Stomach smooth muscle (tissue), 2 donors: ENCODE measurements around the gene CACNG5.

Experiments used
- H3K27ac ChIP-seq: one replicate; pipeline ENCODE4 v1.7.0; 2013; ENCODE audit warnings: mild to moderate bottlenecking, low read length, inconsistent platforms
- H3K27me3 ChIP-seq, 2 donors: one replicate each; pipeline ENCODE4 v1.7.0; 2013; ENCODE audit warnings: low read length in 2 of 2; ENCODE audit not compliant: insufficient read depth in 2 of 2, control insufficient read depth in 1 of 2
- H3K36me3 ChIP-seq, 2 donors: one replicate each; pipeline ENCODE4 v1.7.0; 2013; ENCODE audit warnings: low read length in 2 of 2; ENCODE audit not compliant: control insufficient read depth in 2 of 2, insufficient read depth in 2 of 2
- H3K4me1 ChIP-seq: one replicate; pipeline ENCODE4 v1.7.0; 2013; ENCODE audit warnings: low read length; ENCODE audit not compliant: control insufficient read depth, insufficient read depth
- H3K4me3 ChIP-seq, 2 donors: one replicate each; pipeline ENCODE4 v1.7.0; 2013; ENCODE audit warnings: low read length in 2 of 2
- H3K9ac ChIP-seq, 2 donors: one replicate each; pipeline ENCODE4 v1.7.0; 2013; ENCODE audit warnings: low read length in 2 of 2, mild to moderate bottlenecking in 1 of 2
- H3K9me3 ChIP-seq, 2 donors: one replicate each; pipeline ENCODE4 v1.7.0; 2013; ENCODE audit warnings: low read length in 2 of 2; ENCODE audit not compliant: control insufficient read depth in 2 of 2
- donor health status: healthy.
- donor health status: Pancreatic carcinoma.

CACNG5 gene

GRCh38 chr17:66904760-66905624 is 70.1 kb downstream of the CACNG5 start:
- no peak overlapping the region for H3K27ac ChIP-seq

GRCh38 chr17:66906321-66907278 is 71.7 kb downstream of the CACNG5 start:
- Histone ChIP-seq H3K27me3 (no peaks in the 10 kb centered on the region), H3K9me3 (no peaks in the 10 kb centered on the region), H3K4me1 (peaks cover 13% of the 10 kb centered on the region), H3K9ac (no peak overlapping the region), H3K27ac (no peak overlapping the region), H3K36me3 (no peaks in the 10 kb centered on the region), H3K4me3 (no peak overlapping the region)

More at GRCh38 chr17:66904760-66905624, 70.1 kb downstream of the CACNG5 start:
- H3K4me1 ChIP-seq = peaks cover 13% of the 10 kb centered on the region
- no peaks in the 10 kb centered on the region for H3K27me3 ChIP-seq
- H3K9me3 ChIP-seq = no peaks in the 10 kb centered on the region
- H3K9ac ChIP-seq = no peak overlapping the region
- no peak overlapping the region for H3K4me3 ChIP-seq
- H3K36me3 ChIP-seq = no peaks in the 10 kb centered on the region

- H3K36me3 ChIP-seq = no peaks in the 10 kb centered on the region
- H3K9me3 ChIP-seq = no peaks in the 10 kb centered on the region
- H3K4me1 ChIP-seq = peaks cover 10% of the 10 kb centered on the region
- no peak overlapping the region for H3K27ac ChIP-seq
- H3K9ac ChIP-seq = no peak overlapping the region
- H3K4me3 ChIP-seq = no peak overlapping the region
- H3K27me3 ChIP-seq = no peaks in the 10 kb centered on the region
Observed at GRCh38 chr17:66909804-66910373, 75.0 kb downstream of the CACNG5 start.

GRCh38 chr17:66910651-66911285 is 75.9 kb downstream of the CACNG5 start:
- Histone ChIP-seq H3K4me1 (peaks cover 3% of the 10 kb centered on the region), H3K9me3 (no peaks in the 10 kb centered on the region), H3K9ac (no peak overlapping the region), H3K27me3 (peaks cover 0 to 2% of the 10 kb centered on the region in 2 donors), H3K4me3 (no peak overlapping the region), H3K36me3 (no peaks in the 10 kb centered on the region), H3K27ac (no peak overlapping the region)

GRCh38 chr17:66915204-66915611 is 80.3 kb downstream of the CACNG5 start:
- no peaks in the 10 kb centered on the region for H3K4me1 ChIP-seq
- H3K9ac ChIP-seq = no peak overlapping the region
- peaks cover 0 to 4% of the 10 kb centered on the region in 2 donors for H3K27me3 ChIP-seq
- H3K4me3 ChIP-seq = no peak overlapping the region
- H3K9me3 ChIP-seq = peaks cover 0 to 12% of the 10 kb centered on the region in 2 donors
- no peaks in the 10 kb centered on the region for H3K36me3 ChIP-seq
- H3K27ac ChIP-seq = no peak overlapping the region

- Histone ChIP-seq H3K4me1 (no peaks in the 10 kb centered on the region), H3K27me3 (peaks cover 0 to 4% of the 10 kb centered on the region in 2 donors), H3K36me3 (no peaks in the 10 kb centered on the region), H3K9me3 (peaks cover 0 to 18% of the 10 kb centered on the region in 2 donors), H3K4me3 (no peak overlapping the region), H3K9ac (no peak overlapping the region), H3K27ac (no peak overlapping the region)
Observed at GRCh38 chr17:66915792-66916191, 80.9 kb downstream of the CACNG5 start.

GRCh38 chr17:66916946-66917345 is 82.0 kb downstream of the CACNG5 start:
- Histone ChIP-seq H3K4me3 (no peak overlapping the region), H3K36me3 (no peaks in the 10 kb centered on the region), H3K4me1 (no peaks in the 10 kb centered on the region), H3K9ac (no peak overlapping the region), H3K27ac (no peak overlapping the region), H3K9me3 (peaks cover 0 to 21% of the 10 kb centered on the region in 2 donors), H3K27me3 (peaks cover 0 to 4% of the 10 kb centered on the region in 2 donors)

- Histone ChIP-seq H3K9me3 (peaks cover 0 to 21% of the 10 kb centered on the region in 2 donors), H3K4me1 (no peaks in the 10 kb centered on the region), H3K36me3 (no peaks in the 10 kb centered on the region), H3K27me3 (peaks cover 0 to 4% of the 10 kb centered on the region in 2 donors), H3K9ac (no peak overlapping the region), H3K27ac (no peak overlapping the region), H3K4me3 (no peak overlapping the region)
Observed at GRCh38 chr17:66918896-66919295, 84.0 kb downstream of the CACNG5 start.

- H3K9ac ChIP-seq = no peak overlapping the region
Observed at GRCh38 chr17:66920435-66920834, 85.5 kb downstream of the CACNG5 start.

GRCh38 chr17:66920950-66921349 is 86.0 kb downstream of the CACNG5 start:
- H3K9me3 ChIP-seq = peaks cover 0 to 21% of the 10 kb centered on the region in 2 donors
- no peak overlapping the region for H3K4me3 ChIP-seq

More at GRCh38 chr17:66920435-66920834, 85.5 kb downstream of the CACNG5 start:
- Histone ChIP-seq H3K27me3 (peaks cover 0 to 2% of the 10 kb centered on the region in 2 donors), H3K4me3 (no peak overlapping the region), H3K36me3 (no peaks in the 10 kb centered on the region), H3K4me1 (no peaks in the 10 kb centered on the region), H3K27ac (no peak overlapping the region), H3K9me3 (peaks cover 0 to 21% of the 10 kb centered on the region in 2 donors)

More at GRCh38 chr17:66920950-66921349, 86.0 kb downstream of the CACNG5 start:
- Histone ChIP-seq H3K36me3 (no peaks in the 10 kb centered on the region), H3K27me3 (peaks cover 0 to 2% of the 10 kb centered on the region in 2 donors), H3K27ac (no peak overlapping the region), H3K4me1 (no peaks in the 10 kb centered on the region), H3K9ac (no peak overlapping the region)
